HepG2 (cell line): ENCODE results near the gene TJP2. TPM values are rescaled to one million over a fixed set of nuclear protein-coding genes. Genes with fewer than 3 reads are reported as not detected.

Experiments
- ARHGAP35 ChIP-seq: sonication (generic); formaldehyde crosslinking; IDR thresholded peaks from 2 replicates; pipeline ENCODE4 v1.9.0; 2022; ENCODE audit warnings: mild to moderate bottlenecking, inconsistent platforms, moderate library complexity, missing genetic modification reagents, borderline replicate concordance
- CBX5 ChIP-seq: sonication (generic); formaldehyde crosslinking; IDR thresholded peaks from 2 replicates; pipeline ENCODE4 v1.4.0; 2020; ENCODE audit warnings: missing genetic modification reagents, borderline replicate concordance
- CHCHD3 ChIP-seq: sonication (generic); formaldehyde crosslinking; IDR thresholded peaks from 2 replicates; pipeline ENCODE4 v1.8.0; 2022; ENCODE audit warnings: mild to moderate bottlenecking, missing genetic modification reagents, moderate library complexity
- GFI1 ChIP-seq: sonication (generic); formaldehyde crosslinking; IDR thresholded peaks from 2 replicates; pipeline ENCODE4 v1.5.0; 2020; ENCODE audit warnings: missing genetic modification reagents, mild to moderate bottlenecking, borderline replicate concordance
- GTF2F1 ChIP-seq: fragments of 150-350 bp; IDR thresholded peaks from 2 replicates; pipeline ENCODE4 v1.6.1; 2014; ENCODE audit warnings: low read length
- KDM4B ChIP-seq: sonication (generic); formaldehyde crosslinking; IDR thresholded peaks from 2 replicates; pipeline ENCODE4 v1.4.0; 2020; ENCODE audit warnings: missing genetic modification reagents
- MAFF ChIP-seq: IDR thresholded peaks from 2 replicates; pipeline ENCODE4 v1.6.1; 2011; ENCODE audit warnings: low read depth, low read length, improper control_type of control experiment
- NKX3-1 ChIP-seq: sonication (generic); formaldehyde crosslinking; IDR thresholded peaks from 2 replicates; pipeline ENCODE4 v1.5.0; 2020; ENCODE audit warnings: missing genetic modification reagents
- NR2F6 ChIP-seq, 2 experiments: IDR thresholded peaks; 2 replicates each; pipeline ENCODE4 v1.6.1; 2016; ENCODE audit warnings: antibody characterized with exemption in 1 of 2, mild to moderate bottlenecking in 1 of 2
- PBX2 ChIP-seq: IDR thresholded peaks from 2 replicates; pipeline ENCODE4 v1.6.1; 2016; ENCODE audit warnings: control low read depth
- PITX1 ChIP-seq: sonication (generic); formaldehyde crosslinking; IDR thresholded peaks from 2 replicates; pipeline ENCODE4 v1.5.1; 2020; ENCODE audit warnings: mild to moderate bottlenecking, missing genetic modification reagents
- PRMT3 ChIP-seq: sonication (generic); formaldehyde crosslinking; IDR thresholded peaks from 2 replicates; pipeline ENCODE4 v1.8.1; 2022; ENCODE audit warnings: low read depth, mild to moderate bottlenecking, moderate library complexity, missing genetic modification reagents, borderline replicate concordance
- RAD51 ChIP-seq: fragments of 450-650 bp; IDR thresholded peaks from 2 replicates; pipeline ENCODE4 v1.6.1; 2016; ENCODE audit warnings: borderline replicate concordance
- SAFB2 ChIP-seq: sonication (generic); formaldehyde crosslinking; IDR thresholded peaks from 2 replicates; pipeline ENCODE4 v1.5.1; 2020; ENCODE audit warnings: missing genetic modification reagents, low read depth, mild to moderate bottlenecking, borderline replicate concordance
- SIX1 ChIP-seq: sonication (generic); formaldehyde crosslinking; IDR thresholded peaks from 2 replicates; pipeline ENCODE4 v1.4.0; 2020; ENCODE audit warnings: missing genetic modification reagents, borderline replicate concordance
- TRIM24 ChIP-seq: sonication (generic); formaldehyde crosslinking; IDR thresholded peaks from 2 replicates; pipeline ENCODE4 v1.8.0; 2022; ENCODE audit warnings: mild to moderate bottlenecking, missing genetic modification reagents
- YEATS2 ChIP-seq: sonication (generic); formaldehyde crosslinking; IDR thresholded peaks from 2 replicates; pipeline ENCODE4 v1.4.0; 2020; ENCODE audit warnings: missing genetic modification reagents, borderline replicate concordance
- ZBTB21 ChIP-seq: sonication (generic); formaldehyde crosslinking; IDR thresholded peaks from 2 replicates; pipeline ENCODE4 v1.4.0; 2020; ENCODE audit warnings: missing genetic modification reagents
- ZBTB25 ChIP-seq: IDR thresholded peaks from 2 replicates; pipeline ENCODE4 v1.6.1; 2018; ENCODE audit warnings: missing genetic modification reagents
- ZBTB7B ChIP-seq: sonication (generic); formaldehyde crosslinking; IDR thresholded peaks from 2 replicates; pipeline ENCODE4 v1.4.0; 2020; ENCODE audit warnings: missing genetic modification reagents
- ZFX ChIP-seq: sonication (generic); formaldehyde crosslinking; IDR thresholded peaks from 2 replicates; pipeline ENCODE4 v1.4.0; 2020; ENCODE audit warnings: mild to moderate bottlenecking, low read depth, missing genetic modification reagents, moderate library complexity
- ZNF367 ChIP-seq: sonication (generic); formaldehyde crosslinking; IDR thresholded peaks from 2 replicates; pipeline ENCODE4 v1.4.0; 2020; ENCODE audit warnings: missing genetic modification reagents, borderline replicate concordance
- ZNF503 ChIP-seq: sonication (generic); formaldehyde crosslinking; IDR thresholded peaks from 2 replicates; pipeline ENCODE4 v1.4.0; 2020; ENCODE audit warnings: missing genetic modification reagents
- ZNF512 ChIP-seq: sonication (generic); formaldehyde crosslinking; IDR thresholded peaks from 2 replicates; pipeline ENCODE4 v1.4.0; 2020; ENCODE audit warnings: mild to moderate bottlenecking, missing genetic modification reagents
- ZNF773 ChIP-seq: sonication (generic); formaldehyde crosslinking; IDR thresholded peaks from 2 replicates; pipeline ENCODE4 v1.4.0; 2020; ENCODE audit warnings: missing genetic modification reagents, borderline replicate concordance
- ZNF883 ChIP-seq: sonication (generic); formaldehyde crosslinking; IDR thresholded peaks from 2 replicates; pipeline ENCODE4 v1.5.1; 2020; ENCODE audit warnings: mild to moderate bottlenecking, missing genetic modification reagents; ENCODE audit errors: not compliant biosample characterization
- polyA plus RNA-seq, 8 experiments: library from polyadenylated mRNA; depleted of rRNA in 3 of 8; stranded (reverse) in 7 of 8; unstranded in 1 of 8; fragments of >200 nt; fragmentation: Illumina TruSeq in 4 of 8; extraction: Trizol in 4 of 8; gene quantifications; 2 replicates each; pipeline versions ENCODE4 v1.2.1 to v1.2.3, GENCODE V29; 2011 to 2016; ENCODE audit warnings: low read depth in 4 of 8, missing spikeins in 1 of 8, mixed read lengths in 1 of 8; ENCODE audit not compliant: insufficient read depth in 1 of 8
- total RNA-seq, 5 experiments: library from RNA; depleted of rRNA; stranded (reverse); fragments of >200 nt; fragmentation: Illumina TruSeq; extraction: Trizol; gene quantifications; 2 replicates each; pipeline ENCODE4 v1.2.3, GENCODE V29; 2016; ENCODE audit warnings: low read depth in 1 of 5

Gene TJP2
- total and polyA plus RNA-seq, 2 of the 13 experiments (the other 11 are each of a cell fraction or from before 2014, with no cell fraction given), result 109 to 110 TPM

DNA sequence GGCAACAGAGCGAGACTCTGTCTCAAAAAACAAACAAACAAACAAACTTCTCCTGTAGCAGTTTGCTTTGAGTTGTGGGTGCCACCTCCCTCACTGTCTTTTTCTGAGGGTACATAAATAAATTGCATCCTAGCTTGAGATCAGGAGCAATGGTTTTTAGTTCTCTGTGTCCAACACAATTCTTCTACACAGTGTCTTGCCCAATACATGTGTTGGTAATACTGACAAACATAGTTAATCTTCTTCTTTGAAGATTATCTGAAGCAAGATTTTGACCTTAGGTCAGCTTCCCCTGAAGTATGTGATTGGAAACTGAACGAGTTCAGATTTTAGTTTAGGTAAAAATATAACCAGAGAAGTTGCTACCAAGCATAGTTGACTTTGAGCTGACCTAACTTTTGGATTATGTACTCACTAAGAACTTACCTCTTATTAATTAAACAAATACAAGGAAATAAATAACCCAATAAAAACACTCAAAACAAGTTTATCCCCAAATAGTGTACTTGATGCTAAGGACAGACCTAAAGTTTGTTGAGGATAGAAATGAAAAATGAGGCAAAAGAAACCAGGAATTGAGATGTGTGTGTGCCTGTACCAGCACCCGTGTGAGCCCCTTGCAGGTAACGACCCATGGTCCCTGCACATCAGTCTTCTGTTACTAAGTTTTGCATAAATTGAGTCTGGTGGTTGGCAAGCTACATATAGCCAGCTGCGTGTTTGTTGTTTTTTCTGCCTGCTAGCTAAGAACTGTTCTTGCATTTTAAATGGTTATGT lies 16.2 kb downstream of the TJP2 start (continued):
- TF ChIP-seq ARHGAP35, result no peak
- TF ChIP-seq RAD51, result no peak
- TF ChIP-seq CHCHD3 (CRISPR knock-in tag), result no peak
- TF ChIP-seq PRMT3 (CRISPR knock-in tag), result no peak
- TF ChIP-seq NKX3-1 (CRISPR knock-in tag), result no peak
- no peak for TF ChIP-seq ZNF883 (CRISPR knock-in tag)
- no peak for TF ChIP-seq YEATS2 (CRISPR knock-in tag)
- TF ChIP-seq PBX2, result no peak
- no peak for TF ChIP-seq ZNF773 (CRISPR knock-in tag)
- no peak for TF ChIP-seq ZBTB7B (CRISPR knock-in tag)
- no peak for TF ChIP-seq ZNF367 (CRISPR knock-in tag)
- no peak for TF ChIP-seq GTF2F1
- no peak for TF ChIP-seq KDM4B (CRISPR knock-in tag)
- peak; percentile 98 for TF ChIP-seq GFI1 (CRISPR knock-in tag)
- TF ChIP-seq SIX1 (CRISPR knock-in tag), result peak; percentile 74; the same call in 1 of the 2 replicates
- no peak for TF ChIP-seq ZNF512
- no peak for TF ChIP-seq MAFF
- peak; percentile 98 for TF ChIP-seq PITX1 (CRISPR knock-in tag)
- peak; percentile 80 for TF ChIP-seq ZBTB25 (CRISPR knock-in tag)
- no peak for TF ChIP-seq SAFB2 (CRISPR knock-in tag)
- peak; percentile 57; the same call in 1 of the 2 replicates for TF ChIP-seq ZNF503 (CRISPR knock-in tag)
- TF ChIP-seq ZFX (CRISPR knock-in tag), result no peak
- 0 out of 2 replicates have a peak, but pooled peaks have one; percentile 25 for TF ChIP-seq TRIM24 (CRISPR knock-in tag)
- TF ChIP-seq NR2F6 (IDR thresholded peaks at IDR 0.05), result peak; percentile 95
- TF ChIP-seq NR2F6 (CRISPR knock-in tag; IDR thresholded peaks at IDR 0.05), result peak; percentile 93
- no peak for TF ChIP-seq CBX5 (CRISPR knock-in tag)
- TF ChIP-seq ZBTB21 (CRISPR knock-in tag), result no peak
